Astrocyte (in vitro differentiated cells and primary cell): ENCODE measurements around the gene ELF1. TPM values are rescaled to one million over a fixed set of nuclear protein-coding genes. Genes with fewer than 3 reads are reported as not detected.

Experiments used
- DNase-seq: peaks from one replicate; pipeline ENCODE4 v3.0.0-alpha.2; 2010; ENCODE audit warnings: low read depth
- FAIRE-seq: peaks from 2 replicates; lab custom pipeline; 2011; peaks lifted over from hg19 to GRCh38; lab: Jason Lieb, UNC
- H2AFZ ChIP-seq: 2 replicates; pipeline ENCODE4 v1.6.0; 2012; ENCODE audit warnings: low read depth, low read length, inconsistent platforms
- H3K27ac ChIP-seq: 2 replicates; pipeline ENCODE4 v1.5.1; 2011; ENCODE audit warnings: low read depth, low read length, inconsistent platforms
- H3K27me3 ChIP-seq: 2 replicates; pipeline ENCODE4 v1.6.0; 2011; ENCODE audit warnings: low read length, inconsistent platforms; ENCODE audit not compliant: insufficient read depth
- H3K36me3 ChIP-seq: 2 replicates; pipeline ENCODE4 v1.5.1; 2011; ENCODE audit warnings: low read length, inconsistent platforms; ENCODE audit not compliant: insufficient read depth
- H3K4me1 ChIP-seq: 2 replicates; pipeline ENCODE4 v1.5.1; 2011; ENCODE audit warnings: low read length, inconsistent platforms; ENCODE audit not compliant: insufficient read depth
- H3K4me2 ChIP-seq: 2 replicates; pipeline ENCODE4 v1.6.0; 2012; ENCODE audit warnings: low read length, inconsistent platforms
- H3K4me3 ChIP-seq: 2 replicates; pipeline ENCODE4 v1.5.1; 2011; ENCODE audit warnings: low read depth, mild to moderate bottlenecking, low read length, inconsistent platforms; ENCODE audit not compliant: insufficient read depth
- H3K79me2 ChIP-seq: 2 replicates; pipeline ENCODE4 v1.6.0; 2012; ENCODE audit warnings: mild to moderate bottlenecking, low read length, inconsistent platforms; ENCODE audit not compliant: insufficient read depth
- H3K9ac ChIP-seq: 2 replicates; pipeline ENCODE4 v1.6.0; 2012; ENCODE audit warnings: mild to moderate bottlenecking, low read length, inconsistent platforms
- H3K9me3 ChIP-seq: 2 replicates; pipeline ENCODE4 v1.5.1; 2012; ENCODE audit warnings: low read depth, mild to moderate bottlenecking, low read length, inconsistent platforms; ENCODE audit not compliant: insufficient read depth
- H4K20me1 ChIP-seq: 2 replicates; pipeline ENCODE4 v1.6.0; 2012; ENCODE audit warnings: low read length, inconsistent platforms; ENCODE audit not compliant: insufficient read depth
- H3K27ac Mint-ChIP-seq: one replicate; pipeline ENCODE4 v1.8.0; 2021; ENCODE audit warnings: mild to moderate bottlenecking, mixed read lengths; ENCODE audit not compliant: unreplicated experiment
- H3K27me3 Mint-ChIP-seq: one replicate; pipeline ENCODE4 v1.8.0; 2021; ENCODE audit warnings: low read depth, mixed read lengths; ENCODE audit not compliant: unreplicated experiment
- H3K36me3 Mint-ChIP-seq: one replicate; pipeline ENCODE4 v1.8.0; 2021; ENCODE audit warnings: low read depth, mixed read lengths; ENCODE audit not compliant: unreplicated experiment
- H3K4me1 Mint-ChIP-seq: one replicate; pipeline ENCODE4 v1.8.0; 2021; ENCODE audit warnings: low read depth, mixed read lengths; ENCODE audit not compliant: unreplicated experiment
- H3K4me3 Mint-ChIP-seq: one replicate; pipeline ENCODE4 v1.8.0; 2021; ENCODE audit warnings: mild to moderate bottlenecking, moderate library complexity, mixed read lengths; ENCODE audit not compliant: unreplicated experiment
- H3K9me3 Mint-ChIP-seq: one replicate; pipeline ENCODE4 v1.8.0; 2021; ENCODE audit warnings: mild to moderate bottlenecking, mixed read lengths; ENCODE audit not compliant: unreplicated experiment
- EZH2 ChIP-seq: IDR thresholded peaks from 2 replicates; pipeline ENCODE4 v1.6.1; 2012; ENCODE audit warnings: mild to moderate bottlenecking, low read length, inconsistent platforms; ENCODE audit not compliant: insufficient read depth
- total RNA-seq: library from RNA; stranded (reverse); gene quantifications from 2 replicates; pipeline ENCODE4 v1.2.1, GENCODE V29; 2021
- TF ChIP-seq, protein P1 (sequence below): IDR thresholded peaks from 2 replicates; pipeline ENCODE4 v1.5.1; 2011; ENCODE audit warnings: low read depth, mild to moderate bottlenecking, inconsistent platforms, low read length, moderate library complexity; ENCODE audit not compliant: insufficient read depth

The ELF1 gene
- total RNA-seq, 1 donor from 2014 or later = 75.1 TPM

DNA sequence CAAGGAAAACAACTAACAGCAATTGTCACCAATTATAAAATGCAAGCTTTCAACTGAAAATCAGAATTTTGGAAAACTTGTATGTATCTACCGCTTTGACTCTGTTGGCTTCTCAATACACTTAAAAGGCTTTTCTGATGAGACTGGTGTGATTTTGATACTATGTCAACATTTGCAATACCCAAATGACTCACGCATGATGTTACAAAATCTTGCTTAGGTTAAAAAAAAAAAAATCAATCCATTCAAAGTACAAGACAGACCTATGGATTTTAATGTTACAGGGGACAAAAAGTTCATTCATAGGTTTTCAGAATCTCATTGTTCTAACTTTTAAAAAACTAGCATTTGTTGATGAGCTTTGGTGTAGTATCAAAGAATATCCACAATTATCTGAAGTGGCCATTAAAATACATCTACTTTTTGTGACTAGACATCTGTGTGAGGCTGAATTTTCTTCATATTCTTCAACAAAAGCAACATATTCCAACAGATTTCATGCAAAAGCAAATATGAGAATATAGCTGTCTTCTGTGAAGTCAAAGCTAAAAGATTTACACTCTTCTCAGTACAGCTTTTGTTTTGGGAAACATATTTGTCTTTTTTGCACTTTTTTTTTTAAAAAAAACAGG, 10.7 kb downstream of the ELF1 start:
- DNase-seq (peak; percentile 47), FAIRE-seq (peak; percentile 20)
- Histone ChIP-seq H4K20me1 (peaks cover 35% of the 10 kb centered on the region), H3K79me2 (peaks cover 48% of the 10 kb centered on the region), H3K27me3 (no peaks in the 10 kb centered on the region), H3K9ac (no peak overlapping the region), H3K27ac (no peak overlapping the region), H3K4me1 (no peaks in the 10 kb centered on the region), H3K36me3 (no peaks in the 10 kb centered on the region), H2AFZ (no peak overlapping the region), H3K4me2 (no peak overlapping the region), H3K4me3 (no peak overlapping the region), H3K9me3 (no peaks in the 10 kb centered on the region)
- Mint-ChIP-seq H3K4me3 (no peak overlapping the region), H3K9me3 (no peaks in the 10 kb centered on the region), H3K36me3 (peaks cover 2% of the 10 kb centered on the region), H3K27ac (peak overlapping the region; percentile 36), H3K27me3 (no peaks in the 10 kb centered on the region), H3K4me1 (peaks cover 34% of the 10 kb centered on the region)
- no peak for TF ChIP-seq EZH2
- TF ChIP-seq, protein P1, sequence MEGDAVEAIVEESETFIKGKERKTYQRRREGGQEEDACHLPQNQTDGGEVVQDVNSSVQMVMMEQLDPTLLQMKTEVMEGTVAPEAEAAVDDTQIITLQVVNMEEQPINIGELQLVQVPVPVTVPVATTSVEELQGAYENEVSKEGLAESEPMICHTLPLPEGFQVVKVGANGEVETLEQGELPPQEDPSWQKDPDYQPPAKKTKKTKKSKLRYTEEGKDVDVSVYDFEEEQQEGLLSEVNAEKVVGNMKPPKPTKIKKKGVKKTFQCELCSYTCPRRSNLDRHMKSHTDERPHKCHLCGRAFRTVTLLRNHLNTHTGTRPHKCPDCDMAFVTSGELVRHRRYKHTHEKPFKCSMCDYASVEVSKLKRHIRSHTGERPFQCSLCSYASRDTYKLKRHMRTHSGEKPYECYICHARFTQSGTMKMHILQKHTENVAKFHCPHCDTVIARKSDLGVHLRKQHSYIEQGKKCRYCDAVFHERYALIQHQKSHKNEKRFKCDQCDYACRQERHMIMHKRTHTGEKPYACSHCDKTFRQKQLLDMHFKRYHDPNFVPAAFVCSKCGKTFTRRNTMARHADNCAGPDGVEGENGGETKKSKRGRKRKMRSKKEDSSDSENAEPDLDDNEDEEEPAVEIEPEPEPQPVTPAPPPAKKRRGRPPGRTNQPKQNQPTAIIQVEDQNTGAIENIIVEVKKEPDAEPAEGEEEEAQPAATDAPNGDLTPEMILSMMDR = no peak

DNA sequence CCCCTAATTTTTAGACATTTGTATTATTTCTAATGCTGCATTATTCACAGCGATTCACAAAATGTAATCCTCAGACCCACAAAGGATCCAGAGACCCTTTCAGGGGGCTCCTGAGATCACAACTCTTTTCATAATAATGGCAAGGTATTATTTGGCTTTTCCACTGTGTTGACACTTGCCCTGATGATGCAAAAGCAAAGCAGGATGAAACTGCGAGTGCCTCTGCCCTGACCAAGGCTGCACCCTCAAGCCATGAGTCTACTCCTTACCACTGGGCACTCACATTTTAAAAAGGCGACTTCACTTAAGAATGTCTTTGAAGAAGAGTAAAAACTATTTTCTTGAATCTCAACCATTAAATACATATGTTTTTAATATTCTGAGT, 11.4 kb downstream of the ELF1 start:
- no peaks in the 10 kb centered on the region for H3K27me3 ChIP-seq
- Mint-ChIP-seq H3K27me3 (no peaks in the 10 kb centered on the region), H3K4me1 (peaks cover 34% of the 10 kb centered on the region), H3K9me3 (no peaks in the 10 kb centered on the region), H3K36me3 (no peaks in the 10 kb centered on the region), H3K27ac (peak overlapping the region; percentile 47), H3K4me3 (no peak overlapping the region)
- DNase-seq (no peak), FAIRE-seq (no peak)
- no peak overlapping the region for H3K9ac ChIP-seq
- TF ChIP-seq, protein P1 = no peak
- no peak for TF ChIP-seq EZH2
- H3K4me1 ChIP-seq = no peaks in the 10 kb centered on the region
- no peaks in the 10 kb centered on the region for H3K36me3 ChIP-seq
- no peak overlapping the region for H3K4me2 ChIP-seq
- no peaks in the 10 kb centered on the region for H3K9me3 ChIP-seq
- peaks cover 48% of the 10 kb centered on the region for H3K79me2 ChIP-seq
- H2AFZ ChIP-seq = no peak overlapping the region
- H3K27ac ChIP-seq = no peak overlapping the region
- H4K20me1 ChIP-seq = peaks cover 31% of the 10 kb centered on the region
- H3K4me3 ChIP-seq = no peak overlapping the region

DNA sequence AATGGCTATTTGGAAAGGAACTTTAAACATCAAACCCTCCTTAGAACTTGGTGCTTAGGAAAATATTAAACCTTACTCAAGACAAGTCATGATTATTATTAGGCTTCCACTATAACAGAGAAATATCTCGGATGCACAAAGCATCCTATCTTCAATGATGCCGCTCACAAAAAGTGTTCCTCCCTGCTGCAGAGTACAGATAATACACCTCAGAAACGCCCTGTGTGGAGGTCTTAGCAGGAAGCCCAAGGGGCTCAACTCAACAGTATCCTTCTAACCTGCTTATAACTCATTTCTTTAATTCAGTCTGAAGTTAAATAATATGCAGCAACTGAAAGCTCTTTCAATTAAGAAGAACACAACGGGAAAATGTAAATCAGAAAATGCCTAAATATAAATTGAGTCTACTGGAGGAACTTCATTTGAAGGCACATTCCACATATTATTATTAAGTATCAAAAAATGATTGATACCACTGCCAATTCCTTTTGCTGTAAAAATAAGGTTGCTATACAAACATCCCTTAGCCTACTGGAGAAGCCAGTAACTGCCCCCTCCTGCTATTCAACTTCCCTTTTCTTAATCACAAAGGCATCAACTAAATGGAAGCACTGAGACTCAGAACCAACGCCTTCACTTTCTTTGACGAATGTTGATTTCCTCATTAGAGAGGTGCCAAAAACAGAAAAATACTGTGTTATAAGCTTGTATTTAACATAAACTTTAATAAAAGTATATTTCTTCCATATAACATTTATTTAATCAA, 12.0 kb downstream of the ELF1 start:
- TF ChIP-seq EZH2 = no peak
- TF ChIP-seq, protein P1 = no peak
- FAIRE-seq = no peak
- Mint-ChIP-seq H3K36me3 (no peaks in the 10 kb centered on the region), H3K4me3 (no peak overlapping the region), H3K27me3 (no peaks in the 10 kb centered on the region), H3K9me3 (no peaks in the 10 kb centered on the region), H3K4me1 (peaks cover 34% of the 10 kb centered on the region), H3K27ac (no peak overlapping the region)
- Histone ChIP-seq H3K9ac (no peak overlapping the region), H3K4me1 (no peaks in the 10 kb centered on the region), H2AFZ (no peak overlapping the region), H3K79me2 (peaks cover 50% of the 10 kb centered on the region), H3K9me3 (no peaks in the 10 kb centered on the region), H3K27me3 (no peaks in the 10 kb centered on the region), H4K20me1 (peaks cover 31% of the 10 kb centered on the region), H3K4me3 (no peak overlapping the region), H3K27ac (no peak overlapping the region), H3K4me2 (no peak overlapping the region), H3K36me3 (no peaks in the 10 kb centered on the region)
- no peak for DNase-seq
